ENCODE measurements around the gene GGT6.

- TF ChIP-seq CTCF (conservative IDR thresholded peaks at IDR 0.05; ENCODE audit: low read depth, low read length) (no peak), EZH2 (IDR thresholded peaks at IDR 0.05; ENCODE audit: borderline replicate concordance, low read depth, low read length, poor library complexity, severe bottlenecking) (no peak)
Measured at GRCh38 chr17:4555873-4556759, 4.3 kb downstream of the GGT6 start.

Measured in A673 (cell line).